ENCODE data around the gene GZF1.

- TF ChIP-seq CTCF (IDR thresholded peaks at IDR 0.05; ENCODE audit: low read depth, low read length) = no peak
- no peak for TF ChIP-seq POLR2A (IDR thresholded peaks at IDR 0.05; ENCODE audit: extremely low read depth, insufficient read length)
Observed at GRCh38 chr20:23315099-23315498, 46.9 kb upstream of the GZF1 start.
